Measurements from ENCODE around the gene MGARP. TPM values are rescaled to one million over a fixed set of nuclear protein-coding genes. Genes with fewer than 3 reads are reported as not detected.

The MGARP gene
- total and polyA plus RNA-seq, 8 donors: 0.21 to 0.55 (median 0.40) TPM; not detected in 1

DNA sequence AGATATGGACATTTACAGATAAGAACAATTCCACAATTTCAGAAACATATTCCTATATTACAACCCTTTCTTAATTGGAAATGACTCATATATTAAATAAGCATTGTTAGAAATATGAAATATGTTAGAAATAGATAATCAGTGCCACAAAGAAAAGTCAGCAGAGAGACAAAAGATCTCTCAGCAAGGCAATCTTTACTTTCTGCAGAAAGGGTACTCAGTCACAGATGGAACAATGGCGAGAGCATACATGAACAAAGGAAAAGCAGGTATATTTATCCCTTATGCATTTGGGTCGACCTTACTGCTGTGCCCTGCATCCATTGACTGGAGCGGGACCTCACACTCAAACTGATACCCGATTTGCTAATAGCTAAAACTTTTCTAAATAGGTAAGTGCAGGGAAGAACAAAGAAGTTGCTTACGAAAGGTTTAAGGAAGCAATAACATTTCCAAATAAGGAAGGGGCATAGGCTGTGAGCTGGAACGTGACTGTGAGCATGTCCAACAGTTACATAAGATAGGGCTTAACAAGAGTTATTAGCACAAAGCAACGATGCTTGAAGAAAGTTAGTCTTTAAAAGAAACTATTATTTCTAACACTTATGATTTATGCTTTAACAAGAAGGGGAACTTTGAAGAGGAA is 40.8 kb downstream of the MGARP start:
- no peaks in the 10 kb centered on the region for H3K27me3 ChIP-seq
- no peak overlapping the region for H3K27ac ChIP-seq
- DNase-seq: no peak
- H3K9me3 ChIP-seq: peaks cover 0 to 2% of the 10 kb centered on the region in 2 donors
- no peaks in the 10 kb centered on the region for H3K4me1 ChIP-seq
- no peak overlapping the region for H3K4me3 ChIP-seq
- intact Hi-C loops (cut with DNase I): no loop called here
- H3K36me3 ChIP-seq: no peaks in the 10 kb centered on the region
- no peak for ATAC-seq
- TF ChIP-seq, protein P1, sequence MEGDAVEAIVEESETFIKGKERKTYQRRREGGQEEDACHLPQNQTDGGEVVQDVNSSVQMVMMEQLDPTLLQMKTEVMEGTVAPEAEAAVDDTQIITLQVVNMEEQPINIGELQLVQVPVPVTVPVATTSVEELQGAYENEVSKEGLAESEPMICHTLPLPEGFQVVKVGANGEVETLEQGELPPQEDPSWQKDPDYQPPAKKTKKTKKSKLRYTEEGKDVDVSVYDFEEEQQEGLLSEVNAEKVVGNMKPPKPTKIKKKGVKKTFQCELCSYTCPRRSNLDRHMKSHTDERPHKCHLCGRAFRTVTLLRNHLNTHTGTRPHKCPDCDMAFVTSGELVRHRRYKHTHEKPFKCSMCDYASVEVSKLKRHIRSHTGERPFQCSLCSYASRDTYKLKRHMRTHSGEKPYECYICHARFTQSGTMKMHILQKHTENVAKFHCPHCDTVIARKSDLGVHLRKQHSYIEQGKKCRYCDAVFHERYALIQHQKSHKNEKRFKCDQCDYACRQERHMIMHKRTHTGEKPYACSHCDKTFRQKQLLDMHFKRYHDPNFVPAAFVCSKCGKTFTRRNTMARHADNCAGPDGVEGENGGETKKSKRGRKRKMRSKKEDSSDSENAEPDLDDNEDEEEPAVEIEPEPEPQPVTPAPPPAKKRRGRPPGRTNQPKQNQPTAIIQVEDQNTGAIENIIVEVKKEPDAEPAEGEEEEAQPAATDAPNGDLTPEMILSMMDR (IDR thresholded peaks at IDR 0.05): no peak

DNA sequence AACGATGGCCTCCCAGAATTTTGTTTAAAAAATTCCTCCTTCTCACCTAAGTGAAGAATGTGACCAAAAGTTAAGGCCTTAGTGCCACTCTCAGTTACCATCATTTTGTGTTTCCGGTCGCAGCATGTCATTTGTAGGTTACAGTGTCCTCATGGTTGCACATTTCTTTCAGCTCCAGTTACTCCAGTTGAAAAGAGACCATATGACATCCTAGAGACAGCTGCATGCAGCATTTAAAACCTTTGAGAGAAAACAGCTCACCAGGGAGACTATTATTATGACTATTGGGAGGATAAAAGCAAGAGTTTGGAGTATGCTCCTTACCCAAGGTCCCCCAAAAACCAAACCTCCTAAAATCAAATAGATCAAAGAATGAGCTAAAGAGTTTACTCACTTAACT is 45.8 kb downstream of the MGARP start:
- DNase-seq: no peak
- Histone ChIP-seq H3K4me1 (peaks cover 0 to 3% of the 10 kb centered on the region in 2 donors), H3K9me3 (peaks cover 0 to 2% of the 10 kb centered on the region in 2 donors), H3K4me3 (no peak overlapping the region), H3K36me3 (no peaks in the 10 kb centered on the region), H3K27ac (no peak overlapping the region), H3K27me3 (no peaks in the 10 kb centered on the region)
- ATAC-seq: no peak
- intact Hi-C loops (cut with DNase I): no loop called here
- TF ChIP-seq, protein P1 (IDR thresholded peaks at IDR 0.05): no peak

DNA sequence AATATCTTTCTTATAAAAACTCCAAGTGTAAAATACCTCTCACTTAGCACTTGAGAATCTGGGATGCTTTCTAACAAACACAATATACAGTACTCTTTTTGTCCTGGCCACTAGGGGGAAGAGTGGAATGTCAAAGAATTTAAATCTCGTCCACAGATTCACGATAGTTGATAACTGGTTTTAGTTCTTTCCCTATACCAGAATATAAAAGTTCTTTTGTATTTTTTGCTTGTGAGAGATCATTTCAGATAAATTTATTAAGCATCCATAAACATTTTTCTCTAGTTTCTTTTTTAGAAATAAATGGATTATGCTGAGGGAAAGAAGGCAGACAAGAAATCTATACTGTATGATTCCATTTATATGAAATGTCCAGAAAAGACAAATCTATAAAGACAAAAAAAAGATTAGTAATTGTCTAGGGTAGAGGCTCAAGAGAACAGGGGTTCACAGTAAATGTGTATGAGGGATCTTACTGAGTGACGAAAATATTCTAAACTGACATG is 50.4 kb downstream of the MGARP start:
- ATAC-seq: peak; percentile 87
- Histone ChIP-seq H3K27me3 (no peaks in the 10 kb centered on the region), H3K4me3 (no peak overlapping the region), H3K9me3 (no peaks in the 10 kb centered on the region), H3K4me1 (peaks cover 0 to 3% of the 10 kb centered on the region in 2 donors), H3K27ac (no peak overlapping the region), H3K36me3 (no peaks in the 10 kb centered on the region)
- intact Hi-C loops (cut with DNase I): no loop called here
- peak in 2 of 4 donors; percentile 19 to 60 for DNase-seq
- TF ChIP-seq, protein P1 (IDR thresholded peaks at IDR 0.05): peak; percentile 55 to 75

DNA sequence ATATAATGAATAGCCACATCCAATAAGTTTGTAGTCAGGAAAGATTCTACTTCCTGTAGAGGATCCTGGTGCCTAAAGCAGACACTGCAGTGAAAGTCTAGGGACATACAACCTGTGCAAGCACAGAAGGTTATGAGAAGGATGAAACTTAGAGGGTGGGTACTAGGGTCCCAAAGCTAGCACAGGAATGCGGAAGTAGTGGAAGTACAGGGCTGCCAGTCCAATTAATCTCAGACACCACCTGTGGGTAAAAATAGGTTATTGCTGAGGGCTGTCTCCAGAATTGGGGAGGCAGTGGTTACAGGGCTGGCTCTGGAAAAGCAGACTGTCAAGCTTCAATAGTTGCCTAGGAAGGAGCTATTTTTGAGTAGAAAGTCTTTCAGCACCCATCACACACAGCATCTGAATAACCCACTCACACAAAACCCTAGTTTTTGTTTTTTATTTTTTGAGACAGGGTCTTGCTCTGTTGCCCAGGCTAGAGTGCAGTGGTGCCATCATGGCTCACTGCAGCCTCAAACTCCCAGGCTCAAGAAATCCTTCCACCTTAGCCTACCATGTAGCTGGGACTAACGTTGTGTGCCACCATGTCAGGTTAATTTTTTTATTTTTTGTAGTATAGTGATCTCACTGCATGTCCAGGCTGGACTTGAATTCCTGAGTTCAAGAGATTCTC is 52.2 kb downstream of the MGARP start:
- DNase-seq (no peak), ATAC-seq (peak; percentile 46)
- H3K4me3 ChIP-seq: no peak overlapping the region
- TF ChIP-seq, protein P1 (IDR thresholded peaks at IDR 0.05): no peak
- no peaks in the 10 kb centered on the region for H3K36me3 ChIP-seq
- H3K27me3 ChIP-seq: no peaks in the 10 kb centered on the region
- H3K4me1 ChIP-seq: peaks cover 0 to 3% of the 10 kb centered on the region in 2 donors
- H3K27ac ChIP-seq: no peak overlapping the region
- intact Hi-C loops (cut with DNase I): no loop called here
- no peaks in the 10 kb centered on the region for H3K9me3 ChIP-seq

DNA sequence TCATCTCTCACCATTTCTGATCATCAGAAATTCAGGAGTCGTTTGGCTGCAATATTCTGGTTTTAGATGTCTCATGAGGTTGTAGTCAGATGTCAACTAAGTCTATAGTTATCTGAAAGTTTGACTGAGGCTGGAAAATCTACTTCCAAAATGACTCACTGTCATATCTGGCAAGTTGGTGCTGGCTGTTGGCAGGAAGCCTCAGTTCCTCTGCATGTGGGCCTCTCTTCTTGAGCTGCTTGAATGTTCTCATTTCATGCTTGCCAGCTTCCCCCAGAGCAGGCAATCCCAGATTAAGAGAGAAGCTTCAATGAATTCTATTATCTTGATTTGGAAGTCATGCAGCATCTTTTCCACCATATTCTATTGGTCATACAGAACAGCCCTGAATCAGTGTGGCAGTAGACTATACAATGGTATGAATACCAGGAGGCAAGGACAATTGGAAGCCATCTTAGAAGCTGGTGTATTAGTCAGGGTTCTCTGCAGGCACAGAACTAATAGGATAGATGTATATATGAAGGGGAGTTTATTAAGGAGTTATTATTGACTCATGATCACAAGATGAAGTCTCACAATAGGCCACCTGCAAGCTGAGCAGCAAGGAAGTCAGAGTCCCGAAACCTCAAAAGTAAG is 56.2 kb downstream of the MGARP start:
- TF ChIP-seq, protein P1 (IDR thresholded peaks at IDR 0.05): no peak
- no peaks in the 10 kb centered on the region for H3K9me3 ChIP-seq
- H3K4me1 ChIP-seq: no peaks in the 10 kb centered on the region
- no peak overlapping the region for H3K4me3 ChIP-seq
- intact Hi-C loops (cut with DNase I): no loop called here
- H3K27me3 ChIP-seq: no peaks in the 10 kb centered on the region
- DNase-seq (no peak), ATAC-seq (no peak)
- no peak overlapping the region for H3K27ac ChIP-seq
- H3K36me3 ChIP-seq: no peaks in the 10 kb centered on the region

All from left lung (tissue), 10 donors.